ENCODE results near the gene BNIP5. TPM values are rescaled to one million over a fixed set of nuclear protein-coding genes. Genes with fewer than 3 reads are reported as not detected.

The BNIP5 gene
- total RNA-seq, 2 experiments from 2014 or later, result not detected

GRCh38 chr6:36290668-36291620 is 45.7 kb downstream of the BNIP5 start:
- TF ChIP-seq CTCF (conservative IDR thresholded peaks at IDR 0.05; ENCODE audit: low read length), result no peak
- TF ChIP-seq EZH2phosphoT487 (IDR thresholded peaks at IDR 0.05; ENCODE audit: borderline replicate concordance, low read depth, low read length), result no peak
- no peak overlapping the region for H3K4me3 ChIP-seq (ENCODE audit: low read depth, low read length, poor library complexity, severe bottlenecking)
- no peak overlapping the region for H3K27ac ChIP-seq (ENCODE audit: low read depth, low read length, poor library complexity, severe bottlenecking)
- H3K4me2 ChIP-seq (ENCODE audit: low read length), result no peak overlapping the region
- POLR2A ChIA-PET, result no interaction called here
- no peaks in the 10 kb centered on the region for H3K79me2 ChIP-seq (ENCODE audit: insufficient read depth, low read depth, low read length)
- H3K9me3 ChIP-seq (ENCODE audit: low read length), result no peaks in the 10 kb centered on the region
- no peak overlapping the region for H2AFZ ChIP-seq (ENCODE audit: low read length)
- H3K4me1 ChIP-seq (ENCODE audit: insufficient read depth, low read length, poor library complexity, severe bottlenecking), result no peaks in the 10 kb centered on the region
- DNase-seq (ENCODE audit: low spot score), result no peak
- no peaks in the 10 kb centered on the region for H4K20me1 ChIP-seq (ENCODE audit: insufficient read depth, low read length)
- no peaks in the 10 kb centered on the region for H3K36me3 ChIP-seq (ENCODE audit: insufficient read depth, low read length)
- CTCF ChIA-PET (ENCODE audit: unreplicated experiment), result interaction anchor here (2.0 kb wide), 1 partner anchor 12 kb away, joined by 7 read pairs; no protein-coding TSS in a partner anchor
- intact Hi-C loops (cut with micrococcal nuclease; ENCODE audit: unreplicated experiment), result no loop called here
- BruUV-seq (replicated peaks), result no TSS peak
- no peaks in the 10 kb centered on the region for H3K9me2 ChIP-seq (ENCODE audit: insufficient read depth, low read length)

DNA sequence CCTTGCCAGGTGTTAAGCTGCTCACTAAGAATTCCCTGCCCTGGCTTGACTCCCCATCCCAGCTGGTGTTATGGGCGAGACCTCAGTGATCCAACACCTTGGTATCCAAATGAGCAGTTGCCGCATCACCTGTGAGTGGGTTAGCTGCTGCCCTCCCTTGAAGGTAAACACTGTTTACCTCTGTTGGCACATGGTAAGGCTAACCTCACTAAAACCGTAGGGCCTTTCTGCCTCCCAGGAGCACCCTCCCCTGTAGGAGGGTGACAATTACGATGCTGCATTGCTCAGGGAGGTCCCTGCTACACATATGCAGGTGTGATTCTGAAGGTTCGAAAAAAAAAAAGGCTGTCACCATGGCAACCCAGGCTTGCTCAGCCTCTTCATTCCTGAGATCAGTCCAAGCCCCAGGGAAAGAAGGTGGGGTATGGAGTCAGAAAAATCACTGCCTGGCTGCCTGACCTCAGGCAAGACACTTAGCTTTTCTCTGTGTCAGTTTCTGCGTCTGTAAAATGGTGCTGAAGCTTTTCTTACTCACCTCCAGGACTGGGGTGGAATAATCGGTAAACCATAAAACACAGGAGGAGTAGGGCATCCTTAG is 47.3 kb downstream of the BNIP5 start:
- no peak overlapping the region for H3K27ac ChIP-seq (ENCODE audit: low read depth, low read length, poor library complexity, severe bottlenecking)
- TF ChIP-seq CTCF (conservative IDR thresholded peaks at IDR 0.05; ENCODE audit: low read length) (no peak), EZH2phosphoT487 (IDR thresholded peaks at IDR 0.05; ENCODE audit: borderline replicate concordance, low read depth, low read length) (no peak)
- CTCF ChIA-PET (ENCODE audit: unreplicated experiment), result interaction anchor here (2.0 kb wide), 1 partner anchor 13 kb away, joined by 7 read pairs; no protein-coding TSS in a partner anchor
- no peaks in the 10 kb centered on the region for H3K9me2 ChIP-seq (ENCODE audit: insufficient read depth, low read length)
- H2AFZ ChIP-seq (ENCODE audit: low read length), result no peak overlapping the region
- intact Hi-C loops (cut with micrococcal nuclease; ENCODE audit: unreplicated experiment), result no loop called here
- no peak overlapping the region for H3K4me2 ChIP-seq (ENCODE audit: low read length)
- POLR2A ChIA-PET, result interaction anchor here (0.5 kb wide), 1 partner anchor 250 kb away, joined by 3 read pairs; no protein-coding TSS in a partner anchor
- H3K9me3 ChIP-seq (ENCODE audit: low read length), result no peaks in the 10 kb centered on the region
- no peak for DNase-seq (ENCODE audit: low spot score)
- BruUV-seq (replicated peaks), result no TSS peak
- no peaks in the 10 kb centered on the region for H3K36me3 ChIP-seq (ENCODE audit: insufficient read depth, low read length)
- no peaks in the 10 kb centered on the region for H3K79me2 ChIP-seq (ENCODE audit: insufficient read depth, low read depth, low read length)
- no peaks in the 10 kb centered on the region for H3K4me1 ChIP-seq (ENCODE audit: insufficient read depth, low read length, poor library complexity, severe bottlenecking)
- no peak overlapping the region for H3K4me3 ChIP-seq (ENCODE audit: low read depth, low read length, poor library complexity, severe bottlenecking)
- H4K20me1 ChIP-seq (ENCODE audit: insufficient read depth, low read length), result no peaks in the 10 kb centered on the region
